GM12891 (cell line): Measurements from ENCODE around the gene RPS6KA2.
A peak's percentile ranks its signal among the peaks of the same experiment; 100 is the strongest.

Source experiments
- DNase-seq: peaks from one replicate; pipeline ENCODE4 v3.0.0; 2011; ENCODE audit warnings: low spot score; ENCODE audit not compliant: insufficient read length
- FAIRE-seq: peaks from 2 replicates; lab custom pipeline; 2011; peaks lifted over from hg19 to GRCh38; lab: Jason Lieb, UNC
- PAX5 ChIP-seq: IDR thresholded peaks from 2 replicates; pipeline ENCODE4 v1.6.1; 2011; ENCODE audit warnings: low read length, moderate library complexity, mild to moderate bottlenecking; ENCODE audit not compliant: insufficient read depth, severe bottlenecking
- POLR2A ChIP-seq: IDR thresholded peaks from 2 replicates; pipeline ENCODE4 v1.6.1; 2011; ENCODE audit warnings: low read depth, low read length, control low read depth
- POLR2AphosphoS5 ChIP-seq: IDR thresholded peaks from 2 replicates; pipeline ENCODE4 v1.6.1; 2011; ENCODE audit warnings: low read depth, low read length, control low read depth
- POU2F2 ChIP-seq: IDR thresholded peaks from 2 replicates; pipeline ENCODE4 v1.6.1; 2011; ENCODE audit warnings: low read depth, mild to moderate bottlenecking, control low read depth, low read length, moderate library complexity
- SPI1 ChIP-seq: IDR thresholded peaks from 2 replicates; pipeline ENCODE4 v1.6.1; 2011; ENCODE audit warnings: low read depth, low read length, control low read depth
- TAF1 ChIP-seq: IDR thresholded peaks from 2 replicates; pipeline ENCODE4 v1.6.1; 2011; ENCODE audit warnings: low read depth, low read length, control low read depth

The RPS6KA2 gene

DNA sequence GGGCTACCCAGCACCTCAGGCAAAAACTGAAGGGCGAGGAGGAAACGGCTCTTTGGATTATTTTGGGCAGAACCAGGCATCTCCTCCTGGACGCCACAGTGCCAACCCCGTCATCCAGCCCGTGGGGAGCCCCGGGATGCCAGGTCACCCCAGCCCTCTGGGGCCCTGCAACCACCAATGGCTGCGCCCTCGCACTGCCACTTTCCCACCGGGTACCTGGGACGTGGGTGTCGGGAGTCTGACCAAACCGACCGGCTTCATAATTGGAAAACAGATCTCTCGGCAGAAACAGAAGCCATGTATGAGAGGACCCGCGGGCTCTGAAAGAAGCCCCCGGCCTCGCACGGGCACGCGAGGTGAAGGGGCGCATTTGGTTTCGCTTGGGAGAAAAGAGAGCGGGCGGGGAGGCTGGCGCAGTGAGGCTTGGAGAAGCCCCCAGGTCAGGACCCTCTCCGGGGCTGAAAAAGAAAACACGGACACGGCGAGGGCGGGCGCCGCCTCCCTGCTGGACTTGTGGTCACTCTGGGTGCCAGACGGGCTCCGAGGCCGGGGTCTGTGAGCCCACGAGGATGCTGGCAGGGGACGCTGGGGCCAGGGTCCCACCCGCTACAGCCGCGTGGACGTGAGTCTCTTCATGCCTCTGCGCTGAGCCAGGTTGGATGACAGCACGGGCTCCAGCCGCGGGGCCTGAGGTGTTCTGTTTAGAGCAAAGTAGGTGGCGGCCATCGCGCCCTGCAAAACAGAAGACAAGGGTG is 214.7 kb downstream of the RPS6KA2 start:
- DNase-seq, result no peak
- TF ChIP-seq POLR2A (no peak), PAX5 (no peak), POLR2AphosphoS5 (no peak), SPI1 (no peak), POU2F2 (no peak), TAF1 (no peak)
- FAIRE-seq, result no peak

- TF ChIP-seq POLR2A (no peak), POLR2AphosphoS5 (no peak), SPI1 (no peak), TAF1 (no peak), PAX5 (no peak), POU2F2 (no peak)
- DNase-seq, result peak; percentile 42
- FAIRE-seq, result no peak
Measured at GRCh38 chr6:166411721-166412151, 215.3 kb downstream of the RPS6KA2 start.

DNA sequence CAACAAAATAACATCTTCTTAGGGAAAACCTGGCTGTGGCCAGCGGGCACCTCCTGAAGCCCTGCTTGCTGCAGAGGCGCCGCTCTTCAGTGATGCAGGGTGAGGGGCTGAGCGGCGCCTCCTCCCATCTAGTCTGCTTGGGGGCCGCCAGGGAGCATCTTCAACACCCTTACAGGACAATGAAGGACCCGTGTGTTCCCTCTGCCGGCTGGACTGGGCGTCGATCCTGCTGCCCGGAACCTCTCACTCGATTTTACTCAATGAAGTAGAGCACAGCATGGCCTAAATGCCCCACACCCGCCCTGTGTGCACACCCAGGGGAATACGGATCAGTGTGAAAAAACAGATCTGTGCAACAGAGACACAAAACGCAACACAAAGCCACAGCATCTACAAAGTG is 215.8 kb downstream of the RPS6KA2 start:
- DNase-seq, result no peak
- peak; percentile 56 for FAIRE-seq
- TF ChIP-seq SPI1 (no peak), POLR2AphosphoS5 (no peak), POLR2A (no peak), TAF1 (no peak), PAX5 (no peak), POU2F2 (no peak)

- FAIRE-seq, result no peak
- DNase-seq, result no peak
- TF ChIP-seq POLR2AphosphoS5 (no peak), TAF1 (no peak), SPI1 (peak; percentile 44; the same call in 1 of the 2 replicates), POU2F2 (no peak), PAX5 (no peak), POLR2A (no peak)
Measured at GRCh38 chr6:166410426-166410935, 216.6 kb downstream of the RPS6KA2 start.

GRCh38 chr6:166408936-166409755 is 217.9 kb downstream of the RPS6KA2 start:
- TF ChIP-seq PAX5 (no peak), SPI1 (no peak), POLR2A (no peak), POU2F2 (no peak), TAF1 (no peak), POLR2AphosphoS5 (no peak)
- DNase-seq (no peak), FAIRE-seq (peak; percentile 82)

DNA sequence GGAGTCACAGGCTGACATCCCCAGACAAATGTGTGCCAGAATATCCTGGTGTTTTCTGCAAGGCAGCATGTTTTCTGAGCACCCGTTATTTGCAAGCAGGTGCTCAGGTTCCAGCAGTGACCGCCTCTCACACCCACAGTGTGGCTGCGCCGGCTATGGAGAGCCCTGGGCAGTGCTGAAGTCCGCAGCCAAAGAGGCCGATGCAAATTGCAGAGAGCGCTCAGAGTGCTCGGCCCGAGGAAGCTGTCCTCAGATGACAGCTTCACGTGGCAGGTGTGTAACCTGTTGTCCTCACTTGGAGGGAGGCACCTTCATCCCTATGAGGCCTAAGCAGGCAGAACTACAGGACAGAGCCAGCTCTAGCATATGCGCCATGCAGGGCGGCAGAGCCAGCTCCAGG is 220.9 kb downstream of the RPS6KA2 start:
- FAIRE-seq (no peak), DNase-seq (no peak)
- TF ChIP-seq POLR2A (no peak), TAF1 (no peak), SPI1 (no peak), PAX5 (no peak), POU2F2 (no peak), POLR2AphosphoS5 (no peak)

GRCh38 chr6:166405386-166405785 is 221.7 kb downstream of the RPS6KA2 start:
- TF ChIP-seq PAX5 (no peak), POU2F2 (no peak), POLR2AphosphoS5 (no peak), POLR2A (no peak)
- DNase-seq (no peak), FAIRE-seq (no peak)

GRCh38 chr6:166402582-166403277 is 224.3 kb downstream of the RPS6KA2 start:
- no peak for TF ChIP-seq TAF1
- no peak for TF ChIP-seq POLR2AphosphoS5
- TF ChIP-seq POLR2A, result no peak
- TF ChIP-seq PAX5, result no peak
- FAIRE-seq (peak; percentile 13), DNase-seq (no peak)

GRCh38 chr6:166400649-166401250 is 226.3 kb downstream of the RPS6KA2 start:
- FAIRE-seq (peak; percentile 95), DNase-seq (peak; percentile 72)

DNA sequence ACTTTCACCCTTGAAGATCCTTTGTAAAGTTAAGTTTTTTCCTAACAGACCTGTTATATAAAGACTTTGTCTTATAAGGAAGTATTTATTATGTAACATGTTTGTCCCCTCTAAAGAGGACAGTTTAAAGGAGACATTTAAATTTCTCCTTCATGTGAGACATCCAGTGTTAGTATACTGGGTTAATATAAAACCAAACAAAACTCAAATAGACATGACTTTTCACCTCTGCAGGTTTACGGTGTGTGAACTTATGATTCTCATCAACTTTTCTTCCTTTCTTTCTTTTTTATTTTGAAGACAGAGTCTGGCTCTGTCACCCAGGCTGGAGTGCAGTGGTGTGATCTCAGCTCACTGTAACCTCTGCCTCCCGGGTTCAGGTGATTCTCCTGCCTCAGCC is 226.9 kb downstream of the RPS6KA2 start:
- no peak for TF ChIP-seq POLR2A
- FAIRE-seq (no peak), DNase-seq (no peak)
